Prostate gland (tissue), 2 donors: ENCODE data around the gene ARHGEF4. TPM values are rescaled to one million over a fixed set of nuclear protein-coding genes. Genes with fewer than 3 reads are reported as not detected.
"Not testable (repeated sequence)": the region's sequence is repeated elsewhere in the genome, so short reads cannot be mapped to it uniquely, and the experiment has no call there.

Source experiments
- DNase-seq: peaks from one replicate; pipeline ENCODE4 v3.0.0-alpha.2; 2019; ENCODE audit warnings: low spot score
- H3K27ac ChIP-seq, 2 donors: fragments of 200-600 bp; sonication (generic); 2 replicates each; pipeline ENCODE4 v1.5.1; 2017 to 2019
- H3K27me3 ChIP-seq: fragments of 200-600 bp; sonication (generic); replicated peaks from 2 replicates; pipeline ENCODE4 v1.5.1; 2019; ENCODE audit not compliant: insufficient read depth
- H3K36me3 ChIP-seq, 2 donors: fragments of 200-600 bp; sonication (generic); 1 replicate in 1 of 2; 2 replicates in 1 of 2; pipeline versions ENCODE4 v1.5.1 to v1.8.1; 2017 to 2019
- H3K4me1 ChIP-seq: fragments of 200-600 bp; sonication (generic); replicated peaks from 2 replicates; pipeline ENCODE4 v1.5.1; 2019
- H3K4me3 ChIP-seq, 2 donors: fragments of 200-600 bp; sonication (generic); 2 replicates each; pipeline ENCODE4 v1.5.1; 2017 to 2019
- H3K9me3 ChIP-seq: fragments of 200-600 bp; sonication (generic); 2 replicates; pipeline ENCODE4 v1.5.1; 2017
- CTCF ChIP-seq, 4 experiments: fragments of 200-600 bp in 2 of 4; fragments of 450-650 bp in 2 of 4; sonication (generic) in 2 of 4; IDR thresholded peaks; 1 replicate in 3 of 4; 2 replicates in 1 of 4; pipeline ENCODE4 v1.5.1; 2016 to 2019; ENCODE audit warnings: antibody characterized with exemption in 4 of 4, mild to moderate bottlenecking in 2 of 4, moderate library complexity in 2 of 4
- POLR2A ChIP-seq: fragments of 450-650 bp; IDR thresholded peaks from one replicate; pipeline ENCODE4 v1.6.1; 2016; ENCODE audit warnings: antibody characterized with exemption, mild to moderate bottlenecking
- POLR2AphosphoS5 ChIP-seq: sonication (generic); formaldehyde crosslinking; IDR thresholded peaks from one replicate; pipeline ENCODE4 v1.6.1; 2017; ENCODE audit warnings: antibody characterized with exemption
- WGBS: methylation state at CpG from one replicate; pipeline ENCODE4 v1.1.5; 2018; 5-methylcytosine and 5-hydroxymethylcytosine counted together
- intact Hi-C: fragments of 100-400 bp; cut with DNase I; formaldehyde crosslinking; loops from one replicate; pipeline ENCODE4 v1.14.2; 2022
- total RNA-seq, 2 donors: library from RNA; depleted of rRNA; stranded (reverse); fragments of >200 nt; gene quantifications; one replicate each; pipeline ENCODE4 v1.1.0, GENCODE V29; 2016

Gene ARHGEF4
- total RNA-seq, 2 donors from 2014 or later: 9.6 to 56.0 TPM

DNA sequence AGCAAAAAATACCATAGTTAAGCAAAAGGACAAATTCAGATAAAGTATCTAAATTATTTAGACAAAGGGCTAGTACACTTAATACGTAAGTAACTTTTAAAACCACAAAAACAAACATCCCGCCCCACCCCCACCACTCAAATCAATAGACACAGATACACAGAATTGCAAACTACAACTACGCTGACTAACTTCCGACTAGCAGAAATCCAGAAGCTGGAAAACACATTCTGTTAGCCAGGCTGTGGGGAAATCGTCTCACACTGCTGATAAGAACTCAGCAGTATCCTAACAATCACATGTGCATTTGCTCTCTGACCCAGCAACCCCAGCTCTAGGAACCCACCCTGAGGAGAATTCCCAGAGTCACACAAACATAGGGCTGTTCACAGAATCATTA is 240.0 kb downstream of the ARHGEF4 start:
- Histone ChIP-seq H3K27me3 (no peaks in the 10 kb centered on the region), H3K9me3 (no peaks in the 10 kb centered on the region), H3K36me3 (peaks cover 0 to 8% of the 10 kb centered on the region in 2 donors), H3K27ac (no peak overlapping the region), H3K4me3 (no peak overlapping the region), H3K4me1 (peaks cover 7% of the 10 kb centered on the region)
- DNase-seq: no peak
- WGBS: 88% methylated on average over 5 of the region's 5 CpGs
- intact Hi-C loops: no loop called here
- TF ChIP-seq CTCF (IDR thresholded peaks at IDR 0.05): no peak

GRCh38 chr2:131077182-131077846 is 240.6 kb downstream of the ARHGEF4 start:
- H3K27ac ChIP-seq: no peak overlapping the region
- DNase-seq: no peak
- H3K36me3 ChIP-seq: peaks cover 0 to 13% of the 10 kb centered on the region in 2 donors

DNA sequence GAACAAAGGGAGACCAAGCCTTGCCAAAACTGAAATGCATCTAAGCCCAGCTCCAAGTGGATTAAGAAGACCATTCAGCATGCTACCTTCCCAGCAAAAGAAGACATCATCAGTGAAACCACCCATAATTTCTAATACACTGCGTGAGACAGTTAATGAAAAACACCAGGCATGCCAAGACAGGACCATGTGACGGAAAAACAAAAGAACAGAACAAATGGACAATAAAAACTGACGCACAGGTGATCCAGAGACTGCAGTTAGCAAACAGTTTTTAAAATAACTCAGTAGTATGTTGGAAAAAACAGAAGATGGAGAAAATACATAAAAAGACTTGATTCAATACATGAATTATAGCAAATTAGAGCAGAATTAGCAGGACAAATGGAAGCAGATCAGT is 241.3 kb downstream of the ARHGEF4 start:
- intact Hi-C loops: no loop called here
- Histone ChIP-seq H3K4me3 (no peak overlapping the region), H3K9me3 (no peaks in the 10 kb centered on the region), H3K36me3 (peaks cover 0 to 13% of the 10 kb centered on the region in 2 donors), H3K27ac (peak overlapping the region in 1 of 2 donors; percentile 40), H3K4me1 (peaks cover 7% of the 10 kb centered on the region), H3K27me3 (no peaks in the 10 kb centered on the region)
- 39% methylated on average over 3 of the region's 3 CpGs for WGBS
- TF ChIP-seq POLR2A (no peak), CTCF (IDR thresholded peaks at IDR 0.05) (no peak), POLR2AphosphoS5 (peak; percentile 53)
- peak; percentile 9 for DNase-seq

More at GRCh38 chr2:131077182-131077846, 240.6 kb downstream of the ARHGEF4 start:
- H3K4me1 ChIP-seq: peaks cover 7% of the 10 kb centered on the region
- TF ChIP-seq POLR2A (no peak), POLR2AphosphoS5 (no peak), CTCF (IDR thresholded peaks at IDR 0.05) (no peak)
- intact Hi-C loops: no loop called here
- H3K9me3 ChIP-seq: no peaks in the 10 kb centered on the region
- H3K4me3 ChIP-seq: no peak overlapping the region
- 84% methylated on average over 11 of the region's 11 CpGs for WGBS
- no peaks in the 10 kb centered on the region for H3K27me3 ChIP-seq

DNA sequence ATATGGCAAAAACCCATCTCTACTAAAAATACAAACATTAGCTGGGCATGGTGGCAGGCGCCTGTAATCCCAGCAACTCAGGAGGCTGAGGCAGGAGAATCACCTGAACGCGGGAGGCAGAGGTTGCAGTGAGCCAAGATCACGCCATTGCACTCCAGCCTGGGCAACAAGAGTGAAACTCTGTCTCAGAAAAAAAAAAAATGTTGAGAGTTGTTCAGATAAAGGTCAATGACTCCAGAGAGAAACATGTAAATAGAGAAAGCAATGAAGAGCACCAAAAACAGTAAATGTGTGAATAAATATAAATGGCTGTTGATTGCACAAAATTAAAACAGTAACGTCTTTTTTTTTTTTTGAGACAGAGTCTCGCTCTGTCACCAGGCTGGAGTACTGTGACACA is 243.2 kb downstream of the ARHGEF4 start:
- H3K4me1 ChIP-seq, H3K27ac ChIP-seq, DNase-seq, H3K27me3 ChIP-seq, intact Hi-C loops, H3K9me3 ChIP-seq, H3K4me3 ChIP-seq: not testable (repeated sequence)
- WGBS: 91% methylated on average over 6 of the region's 6 CpGs
- peaks cover 0 to 13% of the 10 kb centered on the region in 2 donors for H3K36me3 ChIP-seq

DNA sequence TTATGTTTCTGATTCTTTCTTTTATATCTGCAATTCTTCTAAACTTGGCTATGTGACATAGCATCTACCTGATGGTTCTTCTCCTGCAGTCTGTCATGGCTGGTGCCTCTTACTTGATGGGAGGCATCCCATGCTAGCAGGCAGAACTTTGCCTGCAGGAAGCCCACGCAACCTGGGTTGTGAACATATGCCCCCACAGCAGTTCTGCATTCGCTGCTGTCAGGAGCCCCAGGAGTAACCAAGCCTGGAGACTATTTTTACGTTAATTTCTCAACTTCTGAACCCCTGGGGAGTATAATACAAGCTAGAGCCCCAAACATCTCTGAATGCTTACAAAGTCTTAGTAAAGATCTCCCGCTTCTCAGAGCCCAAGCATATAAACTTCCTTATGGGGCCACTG is 244.5 kb downstream of the ARHGEF4 start:
- no peaks in the 10 kb centered on the region for H3K27me3 ChIP-seq
- WGBS: 94% methylated on average over 4 of the region's 4 CpGs
- H3K9me3 ChIP-seq: no peaks in the 10 kb centered on the region
- intact Hi-C loops: no loop called here
- H3K4me1 ChIP-seq: peaks cover 3% of the 10 kb centered on the region
- no peak for DNase-seq
- TF ChIP-seq POLR2AphosphoS5 (no peak), CTCF (IDR thresholded peaks at IDR 0.05) (no peak), POLR2A (no peak)
- H3K36me3 ChIP-seq: peaks cover 0 to 13% of the 10 kb centered on the region in 2 donors
- no peak overlapping the region for H3K27ac ChIP-seq
- H3K4me3 ChIP-seq: no peak overlapping the region
